HFFc6 (cell line): ENCODE results near the gene LRRIQ1. TPM values are rescaled to one million over a fixed set of nuclear protein-coding genes. Genes with fewer than 3 reads are reported as not detected.

Source experiments
- DNase-seq: peaks from one replicate; pipeline ENCODE4 v3.0.0-alpha.2; 2018
- H3K27ac Mint-ChIP-seq: 2 replicates; pipeline ENCODE4 v1.8.0; 2020; ENCODE audit warnings: mild to moderate bottlenecking, mixed read lengths
- H3K27me3 Mint-ChIP-seq: 2 replicates; pipeline ENCODE4 v1.8.0; 2021; ENCODE audit warnings: mild to moderate bottlenecking, moderate library complexity, mixed read lengths; ENCODE audit not compliant: insufficient read depth
- H3K36me3 Mint-ChIP-seq: 2 replicates; pipeline ENCODE4 v1.8.0; 2021; ENCODE audit warnings: low read depth, mixed read lengths
- H3K4me1 Mint-ChIP-seq: 2 replicates; pipeline ENCODE4 v1.8.0; 2020; ENCODE audit warnings: low read depth, mixed read lengths
- H3K4me3 Mint-ChIP-seq: 2 replicates; pipeline ENCODE4 v1.8.0; 2020; ENCODE audit warnings: mild to moderate bottlenecking, moderate library complexity, mixed read lengths
- H3K9me3 Mint-ChIP-seq: 2 replicates; pipeline ENCODE4 v1.8.0; 2020; ENCODE audit warnings: mild to moderate bottlenecking, mixed read lengths
- total RNA-seq, 6 experiments: library from RNA; stranded (reverse); fragmentation: NEBNext Ultra II Directional; extraction: Animal tissue kit (Norgen Biotek cat#: 25700); gene quantifications; 2 replicates in 1 of 6; 3 replicates in 5 of 6; pipeline ENCODE4 v1.2.3, GENCODE V29; 2021
- TF ChIP-seq, protein P1 (sequence below): fragments of 200-600 bp; sonication (generic); IDR thresholded peaks from 2 replicates; pipeline ENCODE4 v1.5.0; 2021; ENCODE audit warnings: antibody characterized with exemption, mild to moderate bottlenecking

Gene LRRIQ1
- total RNA-seq, 6 experiments from 2014 or later: 0.21 to 0.57 TPM; not detected in 4

DNA sequence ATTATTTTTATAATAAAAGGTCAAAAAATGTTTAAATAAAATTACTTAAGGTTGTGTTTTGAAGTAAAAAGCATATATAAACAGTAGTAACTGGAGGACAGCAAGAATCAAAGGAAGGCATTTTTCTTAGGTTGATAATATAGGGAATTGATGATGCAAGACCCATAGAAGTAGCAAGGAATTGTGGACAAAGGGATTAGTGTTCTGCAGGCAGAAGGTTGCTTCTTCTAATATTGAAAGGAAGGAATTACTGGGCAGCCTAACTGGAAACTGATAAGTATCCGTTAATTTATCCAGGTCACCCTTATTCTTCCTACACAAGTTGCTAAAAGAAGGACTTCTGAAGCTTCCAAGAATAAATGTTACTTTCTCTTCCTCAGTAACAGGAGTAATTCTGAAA lies 189.3 kb downstream of the LRRIQ1 start:
- Mint-ChIP-seq H3K4me3 (no peak overlapping the region), H3K9me3 (peaks cover 20% of the 10 kb centered on the region), H3K4me1 (no peaks in the 10 kb centered on the region), H3K27ac (no peak overlapping the region), H3K27me3 (no peaks in the 10 kb centered on the region), H3K36me3 (no peaks in the 10 kb centered on the region)
- no peak for DNase-seq
- TF ChIP-seq, protein P1, sequence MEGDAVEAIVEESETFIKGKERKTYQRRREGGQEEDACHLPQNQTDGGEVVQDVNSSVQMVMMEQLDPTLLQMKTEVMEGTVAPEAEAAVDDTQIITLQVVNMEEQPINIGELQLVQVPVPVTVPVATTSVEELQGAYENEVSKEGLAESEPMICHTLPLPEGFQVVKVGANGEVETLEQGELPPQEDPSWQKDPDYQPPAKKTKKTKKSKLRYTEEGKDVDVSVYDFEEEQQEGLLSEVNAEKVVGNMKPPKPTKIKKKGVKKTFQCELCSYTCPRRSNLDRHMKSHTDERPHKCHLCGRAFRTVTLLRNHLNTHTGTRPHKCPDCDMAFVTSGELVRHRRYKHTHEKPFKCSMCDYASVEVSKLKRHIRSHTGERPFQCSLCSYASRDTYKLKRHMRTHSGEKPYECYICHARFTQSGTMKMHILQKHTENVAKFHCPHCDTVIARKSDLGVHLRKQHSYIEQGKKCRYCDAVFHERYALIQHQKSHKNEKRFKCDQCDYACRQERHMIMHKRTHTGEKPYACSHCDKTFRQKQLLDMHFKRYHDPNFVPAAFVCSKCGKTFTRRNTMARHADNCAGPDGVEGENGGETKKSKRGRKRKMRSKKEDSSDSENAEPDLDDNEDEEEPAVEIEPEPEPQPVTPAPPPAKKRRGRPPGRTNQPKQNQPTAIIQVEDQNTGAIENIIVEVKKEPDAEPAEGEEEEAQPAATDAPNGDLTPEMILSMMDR: no peak

DNA sequence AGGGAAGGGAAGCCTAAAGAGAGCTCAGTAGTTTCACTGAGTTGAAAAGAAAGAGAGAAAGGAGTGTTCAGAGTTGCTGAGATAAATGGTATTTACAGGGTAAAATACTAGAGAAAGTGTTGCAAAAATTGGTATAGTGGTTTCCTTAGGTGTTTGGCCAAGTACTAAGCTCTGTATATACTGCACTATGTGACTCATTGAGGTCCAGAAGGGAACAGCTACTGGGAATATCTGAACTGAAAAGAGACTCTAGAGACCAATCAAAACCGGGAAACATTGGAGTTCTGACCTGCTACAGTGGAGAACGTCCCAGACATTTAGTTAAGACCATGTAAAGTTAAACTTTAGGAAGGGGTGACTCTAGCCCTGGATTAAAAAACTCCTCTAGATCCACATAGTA lies 201.2 kb downstream of the LRRIQ1 start:
- no peak overlapping the region for H3K4me3 Mint-ChIP-seq
- no peak for DNase-seq
- no peaks in the 10 kb centered on the region for H3K27me3 Mint-ChIP-seq
- no peak overlapping the region for H3K27ac Mint-ChIP-seq
- H3K4me1 Mint-ChIP-seq: no peaks in the 10 kb centered on the region
- H3K36me3 Mint-ChIP-seq: no peaks in the 10 kb centered on the region
- TF ChIP-seq, protein P1: no peak
- H3K9me3 Mint-ChIP-seq: peaks cover 37% of the 10 kb centered on the region

DNA sequence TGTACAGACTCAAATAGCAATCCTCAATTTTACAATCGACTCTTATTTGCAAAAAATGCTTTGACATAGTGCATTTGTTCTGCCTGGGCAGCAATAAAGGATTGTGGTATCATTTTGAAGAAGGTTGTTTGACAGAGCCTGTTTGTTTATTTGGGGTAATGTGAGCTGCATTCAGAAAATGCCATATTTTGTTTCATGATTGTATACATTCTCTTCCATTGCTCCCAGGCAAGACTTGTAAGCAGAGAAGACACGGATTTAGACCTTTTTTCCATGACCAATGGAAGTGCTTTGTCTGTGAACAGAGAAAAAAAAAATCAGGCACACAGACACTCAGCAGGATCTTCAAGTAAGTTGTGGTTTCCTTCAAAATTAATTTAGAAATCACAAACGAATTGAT lies 208.4 kb downstream of the LRRIQ1 start:
- H3K27me3 Mint-ChIP-seq: no peaks in the 10 kb centered on the region
- TF ChIP-seq, protein P1: no peak
- H3K4me3 Mint-ChIP-seq: no peak overlapping the region
- H3K4me1 Mint-ChIP-seq: no peaks in the 10 kb centered on the region
- peaks cover 8% of the 10 kb centered on the region for H3K9me3 Mint-ChIP-seq
- no peak overlapping the region for H3K27ac Mint-ChIP-seq
- H3K36me3 Mint-ChIP-seq: no peaks in the 10 kb centered on the region
- DNase-seq: no peak

DNA sequence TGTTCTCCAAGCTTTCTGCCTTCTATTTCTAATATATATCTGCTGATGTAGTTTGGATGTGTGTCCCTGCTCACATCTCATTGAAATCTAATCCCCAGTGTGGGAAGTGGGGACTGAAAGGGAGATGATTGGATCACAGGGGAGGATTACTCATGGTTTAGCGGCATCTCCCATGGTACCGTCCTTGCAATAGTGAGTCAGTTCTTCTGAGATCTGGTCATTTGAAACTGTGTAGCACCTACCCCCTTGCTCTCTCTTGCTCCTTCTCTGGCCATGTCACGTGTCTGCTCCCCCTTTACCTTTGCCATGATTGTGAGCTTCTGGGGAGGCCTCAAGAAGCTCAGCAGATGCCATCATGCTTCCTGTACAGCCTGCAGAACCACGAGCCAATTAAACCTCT lies 217.7 kb downstream of the LRRIQ1 start:
- H3K4me1 Mint-ChIP-seq: no peaks in the 10 kb centered on the region
- H3K36me3 Mint-ChIP-seq: no peaks in the 10 kb centered on the region
- H3K27ac Mint-ChIP-seq: no peak overlapping the region
- H3K4me3 Mint-ChIP-seq: no peak overlapping the region
- TF ChIP-seq, protein P1: no peak
- H3K9me3 Mint-ChIP-seq: peaks cover 4% of the 10 kb centered on the region; the same call in 1 of the 2 replicates
- no peak for DNase-seq
- no peaks in the 10 kb centered on the region for H3K27me3 Mint-ChIP-seq

DNA sequence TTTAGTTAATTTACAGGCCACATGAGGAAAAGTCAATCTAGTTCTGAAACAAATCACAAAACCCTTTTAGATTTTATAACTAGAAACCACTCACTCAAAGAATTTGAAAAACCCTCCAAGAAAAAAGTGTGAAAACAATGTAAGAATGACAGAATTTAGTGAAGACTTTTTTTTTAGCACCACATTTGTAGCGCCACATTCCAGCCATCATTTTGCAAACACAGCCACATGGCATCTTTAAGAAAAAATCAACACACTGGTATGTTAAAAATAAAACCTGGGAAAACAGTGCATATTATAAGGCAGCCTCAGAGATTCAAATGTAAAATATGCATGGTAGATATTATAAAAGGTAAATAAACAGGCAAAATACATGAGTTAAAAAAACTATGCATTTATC lies 221.5 kb downstream of the LRRIQ1 start:
- Mint-ChIP-seq H3K27ac (no peak overlapping the region), H3K9me3 (no peaks in the 10 kb centered on the region; the same call in 1 of the 2 replicates), H3K27me3 (no peaks in the 10 kb centered on the region), H3K36me3 (no peaks in the 10 kb centered on the region), H3K4me3 (no peak overlapping the region), H3K4me1 (no peaks in the 10 kb centered on the region)
- no peak for DNase-seq
- TF ChIP-seq, protein P1: no peak

DNA sequence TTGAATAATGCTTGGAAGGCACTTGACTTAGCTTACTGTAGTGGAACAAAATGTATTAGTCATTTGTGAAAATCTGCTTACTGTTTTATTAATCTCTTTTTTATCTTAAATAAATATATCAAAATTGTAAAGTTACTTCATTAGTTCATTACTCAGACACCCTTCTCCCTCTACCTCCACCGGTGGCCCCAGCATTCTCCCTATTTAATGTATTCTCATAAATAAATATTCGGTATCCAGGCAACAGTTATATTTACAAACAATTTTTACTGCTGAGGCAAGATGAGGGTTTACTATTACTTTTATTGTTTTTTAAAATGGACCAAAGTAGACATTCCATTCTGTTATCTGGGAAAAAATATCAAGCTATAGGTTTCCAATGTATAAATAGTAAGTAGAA lies 224.3 kb downstream of the LRRIQ1 start:
- TF ChIP-seq, protein P1: no peak
- Mint-ChIP-seq H3K9me3 (no peaks in the 10 kb centered on the region), H3K4me3 (no peak overlapping the region), H3K4me1 (no peaks in the 10 kb centered on the region), H3K27me3 (no peaks in the 10 kb centered on the region), H3K27ac (no peak overlapping the region), H3K36me3 (no peaks in the 10 kb centered on the region)
- no peak for DNase-seq
